ENCODE measurements around the gene HSDL1. TPM values are rescaled to one million over a fixed set of nuclear protein-coding genes. Genes with fewer than 3 reads are reported as not detected.

The HSDL1 gene
- total and polyA plus RNA-seq, 2 of the 8 experiments (the other 6 are each of a cell fraction or from before 2014, with no cell fraction given), result 25.0 to 55.7 TPM

DNA sequence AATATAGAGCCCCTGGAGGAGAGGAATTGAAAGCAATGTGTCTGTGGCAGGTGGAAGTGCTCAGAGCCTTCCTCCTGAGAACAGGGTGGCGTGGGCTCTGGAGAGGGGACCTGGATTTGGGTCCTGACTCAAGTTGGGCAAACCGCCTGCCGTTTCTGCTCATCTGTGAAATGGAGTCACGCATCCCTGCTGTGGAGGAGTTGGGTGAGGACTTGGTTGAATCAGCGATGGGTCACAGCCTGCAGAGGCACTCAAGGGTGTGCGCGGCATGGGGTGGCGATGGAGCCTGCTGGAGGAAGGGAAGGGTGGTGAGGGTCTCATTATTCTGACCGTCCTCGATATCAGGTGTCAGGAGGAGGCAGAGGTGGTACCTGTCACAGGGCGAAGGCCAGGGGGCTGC, 49.0 kb upstream of the HSDL1 start (continued):
- TF ChIP-seq, protein P1, sequence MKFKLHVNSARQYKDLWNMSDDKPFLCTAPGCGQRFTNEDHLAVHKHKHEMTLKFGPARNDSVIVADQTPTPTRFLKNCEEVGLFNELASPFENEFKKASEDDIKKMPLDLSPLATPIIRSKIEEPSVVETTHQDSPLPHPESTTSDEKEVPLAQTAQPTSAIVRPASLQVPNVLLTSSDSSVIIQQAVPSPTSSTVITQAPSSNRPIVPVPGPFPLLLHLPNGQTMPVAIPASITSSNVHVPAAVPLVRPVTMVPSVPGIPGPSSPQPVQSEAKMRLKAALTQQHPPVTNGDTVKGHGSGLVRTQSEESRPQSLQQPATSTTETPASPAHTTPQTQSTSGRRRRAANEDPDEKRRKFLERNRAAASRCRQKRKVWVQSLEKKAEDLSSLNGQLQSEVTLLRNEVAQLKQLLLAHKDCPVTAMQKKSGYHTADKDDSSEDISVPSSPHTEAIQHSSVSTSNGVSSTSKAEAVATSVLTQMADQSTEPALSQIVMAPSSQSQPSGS (IDR thresholded peaks at IDR 0.05; ENCODE audit: low read length), result no peak
